ENCODE results near the gene ECT2L.

The ECT2L gene

DNA sequence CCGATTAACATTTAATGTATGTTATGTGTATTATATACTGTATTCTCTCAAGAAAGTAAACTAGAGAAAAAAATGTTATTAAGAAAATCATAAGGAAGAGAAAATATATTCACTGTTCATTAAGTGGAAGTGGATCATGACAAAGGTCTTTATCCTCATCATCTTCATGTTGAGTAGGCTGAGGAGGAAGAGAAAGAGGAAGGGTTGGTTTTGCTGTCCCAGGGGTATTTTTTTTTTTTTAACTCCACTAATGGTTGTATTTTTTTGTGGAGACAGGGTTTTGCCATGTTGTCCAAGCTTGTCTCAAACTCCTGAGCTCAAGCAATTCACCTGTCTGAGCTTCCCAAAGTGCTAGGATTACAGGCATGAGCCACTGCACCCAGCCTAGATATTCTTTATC, 11.0 kb downstream of the ECT2L start:
- no peak for DNase-seq (ENCODE audit: low read depth)

DNA sequence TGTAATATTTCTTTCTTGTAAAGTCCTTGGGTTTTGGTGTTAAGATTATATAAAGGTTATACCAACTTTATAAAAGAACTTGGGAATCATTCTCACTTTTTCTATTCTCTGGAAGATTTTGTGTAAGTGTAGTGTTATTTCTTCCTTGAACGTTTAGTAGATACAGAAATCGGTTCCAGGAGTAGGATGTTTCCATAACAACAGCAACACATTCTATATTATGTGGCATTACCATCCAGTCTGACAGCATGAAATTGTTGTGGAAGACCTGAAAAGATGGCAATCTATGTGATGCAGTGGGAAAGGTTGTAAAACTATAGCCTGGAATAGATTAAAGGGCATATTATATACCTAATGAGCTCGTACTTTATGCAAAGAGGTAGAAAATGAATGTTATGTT, 13.8 kb downstream of the ECT2L start:
- DNase-seq (ENCODE audit: low read depth): no peak

DNA sequence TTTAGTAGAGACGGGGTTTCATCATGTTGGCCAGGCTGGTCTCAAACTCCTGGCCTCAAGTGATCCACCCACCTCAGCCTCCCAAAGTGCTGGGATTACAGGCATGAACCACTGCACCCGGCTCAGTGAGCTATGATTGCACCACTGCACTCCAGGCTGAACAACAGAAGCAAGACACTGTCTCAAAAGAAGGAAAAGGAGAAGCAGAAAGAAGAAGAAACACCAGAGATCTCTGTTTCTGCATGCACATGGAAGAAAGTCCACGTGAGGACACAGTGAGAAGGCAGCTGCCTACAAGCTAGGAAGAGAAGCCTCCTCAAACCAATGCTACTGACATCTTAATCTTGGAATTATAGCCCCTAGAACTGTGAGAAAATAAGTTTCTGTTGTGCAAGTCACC, 16.0 kb downstream of the ECT2L start:
- DNase-seq (ENCODE audit: low read depth): no peak

DNA sequence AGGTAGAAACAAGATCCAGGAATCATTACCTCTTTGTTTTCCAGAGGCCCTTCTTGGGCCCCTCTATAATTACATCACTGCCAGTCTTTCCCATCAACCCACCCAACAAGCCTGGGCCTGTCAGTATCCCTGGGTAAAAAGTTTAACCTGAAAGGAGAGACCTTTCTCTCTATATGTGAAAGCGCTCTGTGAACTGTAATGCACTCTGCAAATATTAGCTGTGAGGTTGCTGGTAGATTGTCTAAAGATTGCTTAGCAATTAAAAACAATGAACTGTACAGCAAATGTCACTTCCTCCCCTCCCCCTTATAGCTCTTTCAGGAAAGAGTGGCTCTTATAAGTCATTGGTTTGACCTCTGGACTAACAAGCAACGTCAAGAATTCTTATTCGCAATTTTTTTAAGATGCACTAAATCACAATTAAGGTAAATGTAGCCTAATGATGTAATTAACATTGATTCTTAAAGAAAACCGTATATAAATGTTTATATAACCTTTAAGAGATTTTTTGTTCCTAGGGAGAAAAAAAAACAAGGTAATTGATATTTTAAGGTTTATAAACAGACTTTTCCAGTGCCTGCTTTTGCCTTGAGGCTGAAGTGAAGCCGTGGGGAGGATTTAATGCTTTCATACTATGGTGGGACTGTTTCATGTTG, 18.4 kb downstream of the ECT2L start:
- DNase-seq (ENCODE audit: low read depth): no peak

DNA sequence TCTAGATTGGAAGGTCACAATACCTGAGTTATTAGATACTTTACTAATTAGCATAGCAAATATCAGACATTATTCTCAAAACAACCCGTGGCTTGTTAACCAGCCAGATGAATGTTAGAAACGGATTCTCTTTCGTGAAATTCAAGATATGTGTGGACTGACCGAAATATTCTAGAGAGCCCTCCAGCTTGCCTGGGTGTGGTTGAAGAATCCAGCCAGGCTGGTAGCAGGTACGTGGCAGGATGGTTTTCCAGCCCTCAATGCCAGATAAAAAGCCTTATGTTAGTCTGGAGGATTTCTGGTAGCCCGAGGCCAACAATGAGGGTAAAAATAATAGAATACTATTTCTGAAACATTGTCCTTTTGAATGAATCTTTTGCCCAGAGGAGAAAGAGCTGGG, 19.3 kb downstream of the ECT2L start:
- DNase-seq (ENCODE audit: low read depth): no peak

DNA sequence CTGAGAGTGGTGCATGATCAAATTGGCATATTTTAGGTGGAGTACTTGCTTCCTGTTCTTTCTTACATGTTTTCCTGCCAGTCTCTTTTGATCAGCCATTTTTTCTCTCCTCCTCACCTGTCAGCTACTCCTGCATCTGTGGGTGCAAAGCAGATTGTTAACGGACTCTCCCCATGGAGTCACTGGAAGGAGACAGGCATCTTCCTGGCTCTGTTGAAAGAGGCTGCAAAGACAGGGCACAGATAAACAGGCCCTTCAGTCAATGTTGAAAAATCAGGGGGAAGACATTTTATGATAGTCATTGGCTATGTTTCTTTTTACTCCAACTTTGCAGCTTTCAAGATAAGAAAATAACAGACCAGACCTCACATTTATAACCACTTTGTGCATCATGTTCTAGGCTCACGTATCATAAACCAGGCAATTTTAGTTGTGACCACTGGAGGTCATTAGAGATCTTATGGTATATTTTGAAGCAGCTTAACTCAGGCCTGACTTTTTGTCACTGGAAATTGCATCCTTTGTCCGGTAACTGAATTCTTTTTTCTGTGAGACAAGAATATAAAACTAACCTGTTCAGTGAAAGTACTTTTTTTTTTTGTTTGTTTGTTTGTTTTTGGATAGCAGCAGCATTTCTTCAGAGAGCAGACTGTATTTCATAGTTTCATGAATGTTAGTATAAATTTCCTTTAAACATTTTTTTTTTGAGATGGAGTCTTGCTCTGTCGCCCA, 20.1 kb downstream of the ECT2L start:
- DNase-seq (ENCODE audit: low read depth): no peak

DNA sequence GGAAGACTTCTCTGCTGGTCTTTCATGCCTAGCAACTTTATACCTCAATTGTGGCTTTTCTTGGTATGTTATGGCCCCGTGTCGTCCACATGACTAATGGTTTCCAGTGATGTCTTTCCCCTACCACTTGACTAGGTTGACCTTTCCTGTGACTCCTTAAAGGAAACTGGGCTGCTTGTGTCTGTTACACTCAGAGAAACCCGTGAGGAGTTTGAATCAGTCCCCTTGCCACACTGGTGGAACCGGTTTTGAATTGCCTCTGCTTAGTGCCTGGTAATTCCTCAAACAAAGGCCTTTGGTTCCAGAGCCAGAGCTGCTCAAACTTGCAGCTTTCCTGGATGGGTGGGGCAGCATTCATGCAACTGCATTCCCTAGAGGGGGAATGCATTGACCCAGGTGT, 21.9 kb downstream of the ECT2L start:
- no peak for DNase-seq (ENCODE audit: low read depth)

DNA sequence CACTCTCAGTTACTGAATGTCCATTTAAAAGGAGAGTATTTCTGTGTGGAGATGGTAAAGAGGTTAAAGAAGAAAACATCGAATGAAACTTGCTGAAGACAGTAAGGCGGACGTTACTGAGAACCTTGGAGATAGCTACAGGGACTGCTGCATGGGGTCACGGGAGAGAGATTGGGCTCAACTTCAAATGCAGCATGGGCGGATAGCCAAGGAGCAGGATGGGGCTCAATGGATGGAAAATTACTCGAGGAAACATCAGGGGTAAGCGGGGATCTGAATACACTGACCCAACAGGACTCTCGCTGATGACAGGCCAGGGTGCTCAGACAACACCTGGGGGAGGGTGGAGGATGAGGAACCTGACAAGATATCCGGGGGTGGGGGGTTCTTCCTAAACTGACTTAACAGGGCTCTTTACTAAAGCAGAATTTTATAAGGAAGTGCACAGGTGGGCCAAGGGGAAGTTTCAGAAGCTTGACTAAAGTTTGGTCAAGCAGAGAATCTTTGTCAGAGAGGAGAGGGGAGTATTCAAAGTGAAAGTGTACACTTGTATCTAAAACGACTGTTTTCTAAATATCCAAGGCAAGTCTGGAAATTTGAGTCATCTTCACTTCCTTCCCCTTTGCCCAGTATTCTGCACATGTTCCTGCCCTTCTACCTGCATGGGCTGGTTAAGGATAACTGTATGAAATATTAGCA, 22.8 kb downstream of the ECT2L start:
- DNase-seq (ENCODE audit: low read depth): no peak

DNA sequence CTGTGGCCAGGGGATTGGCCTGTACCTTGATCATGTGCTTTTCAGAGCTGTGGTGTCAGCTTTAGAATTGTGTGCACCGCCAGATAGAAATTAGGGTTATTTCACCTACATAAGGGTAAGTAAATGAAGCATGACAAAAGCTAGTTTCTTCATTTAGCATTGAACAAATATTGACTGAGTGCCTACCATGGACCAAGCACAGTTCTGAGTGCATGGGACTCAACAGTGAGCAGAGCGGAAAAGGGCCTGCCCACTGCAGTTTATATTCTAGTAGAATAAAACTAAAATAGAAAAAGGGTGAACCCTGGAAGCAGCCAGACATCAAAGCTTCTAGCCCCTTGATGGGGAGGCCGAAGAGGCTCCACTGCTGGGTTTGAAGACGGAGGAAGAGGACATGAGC, 25.6 kb downstream of the ECT2L start:
- no peak for DNase-seq (ENCODE audit: low read depth)

DNA sequence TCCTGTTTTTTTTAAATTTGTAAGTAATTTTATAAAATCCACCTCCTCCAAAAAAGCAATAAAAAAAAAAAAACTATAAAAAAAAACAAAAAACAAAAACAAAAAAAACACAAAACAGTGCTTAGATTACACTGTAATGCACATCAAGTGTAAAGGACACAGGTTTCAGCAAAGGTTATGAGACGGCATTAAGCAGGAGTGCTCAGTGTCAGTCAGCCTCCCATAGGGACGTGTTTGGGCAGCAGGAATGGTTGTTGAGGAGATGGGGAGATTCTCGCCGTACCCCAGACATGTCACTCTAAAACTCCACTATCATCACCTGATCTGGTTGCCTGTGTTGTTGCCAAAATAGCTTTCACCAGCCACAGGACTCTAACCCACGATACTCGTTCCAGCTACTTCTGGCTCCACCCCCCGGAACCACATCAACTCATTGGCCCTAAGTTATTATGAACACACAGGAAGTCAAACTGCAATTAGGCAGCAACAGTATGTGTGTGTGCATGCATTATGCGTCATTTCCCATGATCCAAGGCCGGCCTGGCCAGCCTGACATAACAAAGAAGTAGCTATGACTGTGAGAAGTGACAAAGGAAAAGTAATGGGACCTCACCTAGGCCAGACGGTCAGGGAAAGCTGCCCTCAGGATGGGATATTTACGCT, 28.7 kb downstream of the ECT2L start:
- DNase-seq (ENCODE audit: low read depth): no peak

DNA sequence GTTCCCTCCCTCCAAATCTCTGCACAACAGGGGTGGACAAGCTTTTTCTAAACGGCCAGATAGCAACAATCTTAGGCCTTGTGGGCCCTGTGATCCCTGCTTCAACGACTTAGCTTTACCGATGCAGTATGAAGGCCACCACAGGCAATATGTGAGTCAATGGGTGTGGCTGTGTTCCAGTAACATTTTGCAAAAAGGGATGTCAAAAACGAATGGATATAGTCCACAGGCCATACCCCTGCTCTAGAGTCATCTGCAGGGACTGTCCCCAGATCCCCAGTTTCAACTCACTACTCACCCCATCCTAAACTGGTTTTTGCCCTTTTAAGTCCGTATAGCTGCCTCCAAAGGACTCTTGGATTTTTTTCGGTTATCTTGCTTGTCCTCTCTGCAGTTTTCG, 34.4 kb downstream of the ECT2L start:
- no peak for DNase-seq (ENCODE audit: low read depth)

DNA sequence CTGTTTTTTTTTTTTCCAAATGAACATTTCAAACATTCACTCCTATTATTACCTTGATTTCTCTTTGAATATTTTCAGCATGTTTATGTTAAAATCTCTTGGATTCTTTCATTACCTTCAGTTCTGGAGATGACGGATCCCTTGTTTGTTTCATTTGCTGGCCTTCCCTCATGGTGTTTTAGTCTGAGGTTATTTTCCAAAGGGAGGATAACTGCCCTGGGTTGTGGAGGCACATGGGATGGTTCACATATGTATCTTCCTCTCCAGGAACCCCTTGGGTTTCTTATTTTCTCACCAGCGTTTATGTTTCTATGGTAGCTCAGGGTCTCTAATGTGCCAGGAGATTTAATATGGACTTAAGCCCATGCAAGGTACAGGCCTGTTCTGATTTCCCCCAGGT, 36.3 kb downstream of the ECT2L start:
- DNase-seq (ENCODE audit: low read depth): no peak

DNA sequence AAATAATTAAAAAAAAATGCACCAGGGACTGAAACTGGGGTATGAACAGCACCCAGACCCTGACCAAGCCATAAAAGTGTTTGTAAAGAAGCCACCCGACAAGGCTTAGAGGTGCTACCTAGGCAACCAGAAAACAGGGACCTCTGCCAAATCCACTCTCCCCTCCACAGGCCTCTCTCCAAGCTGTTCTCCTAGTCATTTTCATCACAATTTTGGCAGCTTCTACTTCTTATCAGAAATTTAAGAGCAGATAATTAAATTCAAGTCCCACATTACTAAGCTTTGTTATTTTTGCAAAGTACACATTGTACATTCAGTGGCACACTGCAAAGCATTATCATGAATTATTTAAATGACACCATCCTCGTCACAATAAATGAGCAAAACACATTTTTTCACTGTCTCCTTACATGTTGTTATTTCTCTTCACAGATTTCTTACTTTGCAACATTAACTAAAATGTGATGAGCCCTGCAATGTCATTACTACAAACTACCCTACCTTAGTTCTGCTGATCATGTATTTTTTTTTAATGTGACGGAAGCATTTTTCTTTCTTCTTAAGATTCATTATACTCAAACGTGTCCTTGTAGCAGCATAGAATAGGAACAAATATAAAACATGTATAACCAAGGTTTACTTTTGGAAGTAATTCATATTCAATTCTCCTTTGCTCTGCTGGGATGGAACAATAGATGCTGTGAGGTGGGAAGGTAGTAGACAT, 38.1 kb downstream of the ECT2L start:
- no peak for DNase-seq (ENCODE audit: low read depth)

DNA sequence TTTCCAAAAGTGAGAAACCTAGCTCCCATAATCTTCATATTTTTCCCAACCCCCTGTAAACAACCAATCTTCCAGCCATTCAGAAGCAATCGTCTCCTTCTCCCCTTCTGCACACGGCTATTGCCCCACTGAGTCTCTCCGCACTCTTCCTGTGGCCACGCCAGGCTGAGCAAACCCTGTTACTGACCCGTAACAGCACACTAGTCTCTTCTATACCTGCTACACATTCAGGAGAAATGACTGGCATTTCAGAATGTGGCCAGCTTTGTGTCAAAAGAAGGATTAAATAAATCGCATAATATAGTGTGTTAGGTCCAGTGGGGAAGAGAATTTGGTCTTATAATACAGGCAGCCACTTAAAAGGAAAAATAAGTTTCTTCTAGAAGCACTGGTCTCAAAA, 41.4 kb downstream of the ECT2L start:
- no peak for DNase-seq (ENCODE audit: low read depth)

DNA sequence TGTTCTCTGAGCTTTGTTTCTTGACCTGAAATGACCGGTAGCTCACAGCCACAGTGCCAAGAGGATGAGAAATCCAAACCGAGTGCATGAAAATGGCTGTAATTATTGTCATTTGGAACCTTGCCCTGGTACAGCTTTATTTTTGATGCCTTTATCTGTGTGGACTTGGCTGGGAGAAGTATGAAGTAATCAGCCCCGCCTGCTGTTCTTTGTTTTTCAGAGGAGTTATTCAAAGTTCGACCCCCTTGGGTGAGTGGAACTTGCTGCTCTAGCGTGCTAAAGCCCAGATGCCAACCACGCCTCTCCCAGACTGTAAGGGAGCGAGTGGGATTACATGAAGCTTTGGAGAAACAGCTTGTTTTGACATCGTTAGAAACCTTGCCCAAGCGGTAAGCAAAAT, 48.3 kb downstream of the ECT2L start:
- no peak for DNase-seq (ENCODE audit: low read depth)

DNA sequence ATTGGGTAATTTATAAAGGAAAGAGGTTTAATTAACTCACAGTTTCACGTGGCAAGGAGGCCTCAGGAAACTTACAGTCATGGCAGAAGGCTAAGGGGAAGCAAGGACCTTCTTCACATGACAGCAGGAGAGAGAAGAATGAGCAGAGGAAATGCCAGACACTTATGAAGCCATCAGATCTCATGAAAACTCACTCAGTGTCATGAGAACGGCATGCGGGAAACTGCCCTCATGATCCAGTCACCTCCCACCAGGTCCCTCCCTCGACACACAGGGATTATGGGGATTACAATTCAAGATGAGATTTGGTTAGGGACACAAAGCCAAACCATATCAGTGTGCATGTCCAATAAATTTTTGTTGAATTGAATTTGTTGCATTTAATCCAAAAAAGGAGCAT, 52.0 kb downstream of the ECT2L start:
- DNase-seq (ENCODE audit: low read depth): no peak

DNA sequence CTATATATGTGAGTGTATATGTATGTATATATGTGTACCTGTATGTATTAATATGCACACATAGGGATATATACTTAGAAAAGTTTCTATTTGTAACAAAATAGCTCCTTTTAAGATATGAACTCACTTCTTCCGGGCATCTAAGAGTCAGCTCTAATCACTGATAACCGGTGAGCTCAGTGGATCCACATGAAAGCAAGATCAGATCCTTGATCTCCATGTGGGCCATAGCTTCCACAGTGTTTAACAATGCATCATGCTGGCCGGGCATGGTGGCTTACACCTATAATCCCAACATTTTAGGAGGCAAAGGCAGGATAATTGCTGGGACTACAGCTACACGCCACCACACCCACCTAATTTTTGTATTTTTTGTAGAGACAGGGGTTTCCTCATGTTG, 52.6 kb downstream of the ECT2L start:
- no peak for DNase-seq (ENCODE audit: low read depth)

DNA sequence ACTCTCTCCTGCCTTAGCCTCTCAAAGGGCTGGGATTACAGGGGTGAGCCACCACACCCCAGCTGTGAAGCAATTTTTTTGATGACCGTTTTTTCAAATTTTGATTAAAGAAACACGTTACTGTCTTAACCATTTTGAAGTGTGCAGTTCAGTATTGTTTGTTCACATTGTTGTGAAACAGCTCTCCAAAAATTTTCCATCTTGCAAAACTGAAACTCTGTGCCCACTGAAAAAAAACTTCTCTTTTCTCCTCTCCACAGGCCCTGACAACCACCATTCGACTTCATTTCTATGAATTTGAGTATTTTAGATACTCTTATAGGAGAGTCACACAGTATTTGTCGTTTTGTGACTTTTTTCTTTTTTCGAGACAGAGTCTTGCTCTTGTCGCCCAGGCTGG, 53.9 kb downstream of the ECT2L start:
- no peak for DNase-seq (ENCODE audit: low read depth)

DNA sequence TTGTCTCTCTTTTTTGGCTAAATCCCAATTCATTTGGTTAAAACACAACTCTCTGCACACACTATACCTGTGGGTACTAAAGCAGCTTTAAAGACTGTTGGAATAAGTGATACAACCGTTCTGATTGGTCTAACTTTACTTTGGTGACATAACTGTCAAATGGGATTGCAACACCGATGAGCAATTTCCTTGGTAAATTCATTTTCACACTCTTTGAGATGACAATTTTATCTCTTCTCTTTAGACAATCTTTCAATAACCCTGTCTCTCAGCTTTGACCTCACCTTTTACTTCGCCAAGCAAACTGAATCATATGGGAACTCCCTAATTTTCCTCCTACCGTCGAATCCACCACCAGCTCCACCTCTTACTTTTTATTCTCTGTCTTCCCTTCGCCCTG, 60.8 kb downstream of the ECT2L start:
- no peak for DNase-seq (ENCODE audit: low read depth)

DNA sequence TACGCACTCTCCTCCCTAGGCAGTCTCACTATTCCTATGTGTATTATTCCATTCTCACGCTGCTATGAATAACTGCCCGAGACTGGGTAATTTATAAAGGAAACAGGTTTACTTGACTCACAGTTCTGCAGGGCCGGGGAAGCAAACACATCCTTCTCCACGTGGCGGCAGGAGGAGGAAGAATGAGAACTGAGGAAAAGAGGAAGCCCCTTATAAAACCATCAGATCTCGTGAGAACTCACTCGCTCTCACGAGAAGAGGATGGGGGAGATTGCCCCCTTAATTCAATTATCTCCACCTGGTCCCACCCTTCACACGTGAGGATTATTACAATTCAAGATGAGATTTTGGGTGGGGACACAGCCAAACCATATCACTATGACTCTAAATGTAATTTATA, 61.9 kb downstream of the ECT2L start:
- no peak for DNase-seq (ENCODE audit: low read depth)

DNA sequence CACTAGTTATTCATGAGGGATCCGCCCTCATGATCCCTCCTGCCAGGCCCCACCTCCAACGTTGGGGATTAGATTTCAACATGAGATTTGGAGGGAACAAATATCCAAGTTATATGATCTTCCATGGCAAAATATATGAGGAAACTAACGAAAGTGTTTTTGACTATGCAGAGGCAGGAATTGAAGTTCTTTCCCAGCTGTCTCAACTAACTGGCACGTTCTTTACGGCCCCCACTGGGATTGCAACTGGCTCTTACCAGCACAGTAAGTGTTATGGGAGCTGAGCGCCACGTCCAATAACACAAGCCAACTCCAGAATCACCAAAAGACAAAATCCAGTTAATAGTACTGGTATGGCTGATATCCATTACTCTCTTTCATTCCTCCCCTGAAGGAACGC, 66.6 kb downstream of the ECT2L start:
- DNase-seq (ENCODE audit: low read depth): no peak

DNA sequence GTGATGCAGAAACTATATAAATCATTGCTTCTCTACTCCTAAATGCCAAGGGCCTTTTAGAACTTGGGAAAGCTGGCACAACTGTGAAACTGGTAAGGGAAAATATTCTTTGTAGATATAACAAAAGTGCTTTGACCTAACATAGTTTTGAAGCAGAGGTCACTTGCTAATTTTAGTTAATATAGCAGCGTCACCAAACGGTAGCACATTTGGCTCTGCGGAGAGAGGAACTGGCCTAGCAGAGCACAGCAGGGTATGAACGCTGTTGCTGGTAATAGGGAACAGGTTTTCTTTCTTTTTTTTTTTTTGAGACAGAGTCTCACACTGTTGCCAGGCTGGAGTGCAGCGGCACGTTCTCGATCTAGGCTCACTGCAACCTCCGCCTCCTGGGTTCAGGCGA, 67.4 kb downstream of the ECT2L start:
- DNase-seq (ENCODE audit: low read depth): no peak
